HepG2 (cell line): Measurements from ENCODE around the gene AKAP1. TPM values are rescaled to one million over a fixed set of nuclear protein-coding genes. Genes with fewer than 3 reads are reported as not detected.

ENCODE experiments used
- GZF1 ChIP-seq: sonication (generic); formaldehyde crosslinking; IDR thresholded peaks from 2 replicates; pipeline ENCODE4 v1.5.1; 2020; ENCODE audit warnings: mild to moderate bottlenecking, missing genetic modification reagents
- KDM5B ChIP-seq: sonication (generic); formaldehyde crosslinking; IDR thresholded peaks from 2 replicates; pipeline ENCODE4 v1.4.0; 2020; ENCODE audit warnings: missing genetic modification reagents, mild to moderate bottlenecking, borderline replicate concordance
- KMT2B ChIP-seq: IDR thresholded peaks from 2 replicates; pipeline ENCODE4 v1.6.1; 2016; ENCODE audit warnings: missing genetic modification reagents, missing compliant biosample characterization
- MIER2 ChIP-seq: IDR thresholded peaks from 2 replicates; pipeline ENCODE4 v1.6.1; 2016; ENCODE audit warnings: missing biosample characterization, missing genetic modification reagents
- PAF1 ChIP-seq: IDR thresholded peaks from 2 replicates; pipeline ENCODE4 v1.6.1; 2016; ENCODE audit warnings: missing genetic modification reagents, missing compliant biosample characterization
- POLR2AphosphoS2 ChIP-seq: IDR thresholded peaks from 2 replicates; pipeline ENCODE4 v1.6.1; 2011; ENCODE audit warnings: low read depth, low read length, improper control_type of control experiment
- RFXANK ChIP-seq: IDR thresholded peaks from 2 replicates; pipeline ENCODE4 v1.6.1; 2016
- ZBTB7A ChIP-seq: sonication (generic); formaldehyde crosslinking; IDR thresholded peaks from 2 replicates; pipeline ENCODE4 v1.8.0; 2022; ENCODE audit warnings: mild to moderate bottlenecking, missing genetic modification reagents
- ZNF10 ChIP-seq: sonication (generic); formaldehyde crosslinking; IDR thresholded peaks from 2 replicates; pipeline ENCODE4 v1.4.0; 2020; ENCODE audit warnings: mild to moderate bottlenecking, low read depth, missing genetic modification reagents, borderline replicate concordance
- ZNF12 ChIP-seq: sonication (generic); formaldehyde crosslinking; IDR thresholded peaks from 2 replicates; pipeline ENCODE4 v1.5.0; 2020; ENCODE audit warnings: missing genetic modification reagents
- ZNF292 ChIP-seq: sonication (generic); formaldehyde crosslinking; IDR thresholded peaks from 2 replicates; pipeline ENCODE4 v1.8.1; 2022; ENCODE audit warnings: mild to moderate bottlenecking, low read depth, missing genetic modification reagents, borderline replicate concordance
- ZNF367 ChIP-seq: sonication (generic); formaldehyde crosslinking; IDR thresholded peaks from 2 replicates; pipeline ENCODE4 v1.4.0; 2020; ENCODE audit warnings: missing genetic modification reagents, borderline replicate concordance
- ZNF772 ChIP-seq: sonication (generic); formaldehyde crosslinking; IDR thresholded peaks from 2 replicates; pipeline ENCODE4 v1.5.0; 2020; ENCODE audit warnings: mild to moderate bottlenecking, missing genetic modification reagents
- ZSCAN21 ChIP-seq: sonication (generic); formaldehyde crosslinking; IDR thresholded peaks from 2 replicates; pipeline ENCODE4 v1.8.0; 2022; ENCODE audit warnings: mild to moderate bottlenecking, missing genetic modification reagents, moderate library complexity, borderline replicate concordance
- ZSCAN30 ChIP-seq: sonication (generic); formaldehyde crosslinking; IDR thresholded peaks from 2 replicates; pipeline ENCODE4 v1.5.0; 2020; ENCODE audit warnings: mild to moderate bottlenecking, missing genetic modification reagents
- polyA plus RNA-seq, 8 experiments: library from polyadenylated mRNA; depleted of rRNA in 3 of 8; stranded (reverse) in 7 of 8; unstranded in 1 of 8; fragments of >200 nt; fragmentation: Illumina TruSeq in 4 of 8; extraction: Trizol in 4 of 8; gene quantifications; 2 replicates each; pipeline versions ENCODE4 v1.2.1 to v1.2.3, GENCODE V29; 2011 to 2016; ENCODE audit warnings: low read depth in 4 of 8, missing spikeins in 1 of 8, mixed read lengths in 1 of 8; ENCODE audit not compliant: insufficient read depth in 1 of 8
- total RNA-seq, 5 experiments: library from RNA; depleted of rRNA; stranded (reverse); fragments of >200 nt; fragmentation: Illumina TruSeq; extraction: Trizol; gene quantifications; 2 replicates each; pipeline ENCODE4 v1.2.3, GENCODE V29; 2016; ENCODE audit warnings: low read depth in 1 of 5
- TF ChIP-seq, protein P1 (sequence below): sonication (generic); formaldehyde crosslinking; IDR thresholded peaks from 2 replicates; pipeline ENCODE4 v1.4.0; 2020; ENCODE audit warnings: missing genetic modification reagents, mild to moderate bottlenecking, borderline replicate concordance
- TF ChIP-seq, protein P2 (sequence below): sonication (generic); formaldehyde crosslinking; IDR thresholded peaks from 2 replicates; pipeline ENCODE4 v1.4.0; 2020; ENCODE audit warnings: mild to moderate bottlenecking, missing genetic modification reagents
- TF ChIP-seq, protein P3 (sequence below), 2 experiments: sonication (generic) in 1 of 2; formaldehyde crosslinking in 1 of 2; IDR thresholded peaks; 2 replicates each; pipeline versions ENCODE4 v1.6.1 to v1.9.0; 2014 to 2022; ENCODE audit warnings: antibody characterized with exemption in 1 of 2, borderline replicate concordance in 1 of 2, inconsistent platforms in 1 of 2, low read depth in 1 of 2, missing genetic modification reagents in 1 of 2
- TF ChIP-seq, protein P4 (sequence below): sonication (generic); formaldehyde crosslinking; IDR thresholded peaks from 2 replicates; pipeline ENCODE4 v1.5.0; 2020; ENCODE audit warnings: mild to moderate bottlenecking, missing genetic modification reagents

Gene AKAP1
- total and polyA plus RNA-seq, 2 of the 13 experiments (the other 11 are each of a cell fraction or from before 2014, with no cell fraction given), result 101 to 131 TPM

DNA sequence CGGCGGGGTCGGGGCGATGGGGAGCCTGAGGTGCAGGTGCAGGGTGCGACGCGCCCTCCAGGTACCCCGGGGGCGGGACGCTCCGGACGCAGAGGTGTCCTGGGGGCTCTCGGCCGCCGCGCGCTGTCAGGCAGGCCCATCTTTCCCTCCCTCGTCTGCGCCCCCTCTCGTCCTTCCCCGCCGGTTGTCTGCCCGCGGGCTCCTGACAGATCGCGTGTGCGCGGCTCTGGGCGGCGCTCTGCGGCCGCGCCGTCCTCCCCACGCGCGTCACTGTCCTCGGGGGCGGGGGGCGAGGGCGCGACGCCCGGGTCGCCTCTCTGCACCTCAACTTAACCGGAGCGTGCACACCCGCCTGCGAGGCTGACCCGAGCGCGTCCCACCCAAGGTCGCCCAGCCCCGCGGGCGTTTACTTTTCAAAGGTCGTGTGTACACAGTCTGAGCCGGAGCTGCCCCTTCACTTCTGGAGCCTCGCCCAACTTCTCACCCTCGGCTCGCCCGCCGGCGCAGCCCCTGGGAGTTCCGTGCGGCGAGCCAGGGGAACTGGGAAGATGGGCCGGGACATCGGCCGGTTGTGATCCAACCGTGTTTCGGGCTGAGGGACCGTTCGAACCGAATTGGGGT lies 512 bp downstream of the AKAP1 start (continued):
- TF ChIP-seq, protein P1, sequence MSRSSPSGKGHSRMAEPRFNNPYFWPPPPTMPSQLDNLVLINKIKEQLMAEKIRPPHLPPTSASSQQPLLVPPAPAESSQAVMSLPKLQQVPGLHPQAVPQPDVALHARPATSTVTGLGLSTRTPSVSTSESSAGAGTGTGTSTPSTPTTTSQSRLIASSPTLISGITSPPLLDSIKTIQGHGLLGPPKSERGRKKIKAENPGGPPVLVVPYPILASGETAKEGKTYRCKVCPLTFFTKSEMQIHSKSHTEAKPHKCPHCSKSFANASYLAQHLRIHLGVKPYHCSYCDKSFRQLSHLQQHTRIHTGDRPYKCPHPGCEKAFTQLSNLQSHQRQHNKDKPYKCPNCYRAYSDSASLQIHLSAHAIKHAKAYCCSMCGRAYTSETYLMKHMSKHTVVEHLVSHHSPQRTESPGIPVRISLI (CRISPR knock-in tag), result peak; percentile 37; the same call in 1 of the 2 replicates
- TF ChIP-seq, protein P2, sequence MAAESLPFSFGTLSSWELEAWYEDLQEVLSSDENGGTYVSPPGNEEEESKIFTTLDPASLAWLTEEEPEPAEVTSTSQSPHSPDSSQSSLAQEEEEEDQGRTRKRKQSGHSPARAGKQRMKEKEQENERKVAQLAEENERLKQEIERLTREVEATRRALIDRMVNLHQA (CRISPR knock-in tag), result peak; percentile 64; the same call in 1 of the 2 replicates
- TF ChIP-seq ZBTB7A (CRISPR knock-in tag) (peak; percentile 89), ZSCAN21 (peak; percentile 76), RFXANK (CRISPR knock-in tag) (no peak), ZNF772 (CRISPR knock-in tag) (peak; percentile 99), KMT2B (peak; percentile 46; the same call in 1 of the 2 replicates), GZF1 (CRISPR knock-in tag) (0 out of 2 replicates have a peak, but pooled peaks have one; percentile 32), ZNF12 (no peak; the same call in 1 of the 2 replicates), POLR2AphosphoS2 (peak; percentile 31; the same call in 1 of the 2 replicates), ZNF292 (CRISPR knock-in tag) (peak; percentile 35), KDM5B (CRISPR knock-in tag) (peak; percentile 99), ZNF10 (CRISPR knock-in tag) (no peak), PAF1 (CRISPR knock-in tag) (no peak), ZSCAN30 (CRISPR knock-in tag) (peak; percentile 80; the same call in 1 of the 2 replicates), ZNF367 (CRISPR knock-in tag) (0 out of 2 replicates have a peak, but pooled peaks have one; percentile 11), MIER2 (0 out of 2 replicates have a peak, but pooled peaks have one; percentile 27)
- TF ChIP-seq, protein P3, sequence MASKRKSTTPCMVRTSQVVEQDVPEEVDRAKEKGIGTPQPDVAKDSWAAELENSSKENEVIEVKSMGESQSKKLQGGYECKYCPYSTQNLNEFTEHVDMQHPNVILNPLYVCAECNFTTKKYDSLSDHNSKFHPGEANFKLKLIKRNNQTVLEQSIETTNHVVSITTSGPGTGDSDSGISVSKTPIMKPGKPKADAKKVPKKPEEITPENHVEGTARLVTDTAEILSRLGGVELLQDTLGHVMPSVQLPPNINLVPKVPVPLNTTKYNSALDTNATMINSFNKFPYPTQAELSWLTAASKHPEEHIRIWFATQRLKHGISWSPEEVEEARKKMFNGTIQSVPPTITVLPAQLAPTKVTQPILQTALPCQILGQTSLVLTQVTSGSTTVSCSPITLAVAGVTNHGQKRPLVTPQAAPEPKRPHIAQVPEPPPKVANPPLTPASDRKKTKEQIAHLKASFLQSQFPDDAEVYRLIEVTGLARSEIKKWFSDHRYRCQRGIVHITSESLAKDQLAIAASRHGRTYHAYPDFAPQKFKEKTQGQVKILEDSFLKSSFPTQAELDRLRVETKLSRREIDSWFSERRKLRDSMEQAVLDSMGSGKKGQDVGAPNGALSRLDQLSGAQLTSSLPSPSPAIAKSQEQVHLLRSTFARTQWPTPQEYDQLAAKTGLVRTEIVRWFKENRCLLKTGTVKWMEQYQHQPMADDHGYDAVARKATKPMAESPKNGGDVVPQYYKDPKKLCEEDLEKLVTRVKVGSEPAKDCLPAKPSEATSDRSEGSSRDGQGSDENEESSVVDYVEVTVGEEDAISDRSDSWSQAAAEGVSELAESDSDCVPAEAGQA (IDR thresholded peaks at IDR 0.05; ENCODE audit: low read depth), result no peak; the same call in none of the 2 replicates
- TF ChIP-seq, protein P3 (CRISPR knock-in tag; IDR thresholded peaks at IDR 0.05; ENCODE audit: borderline replicate concordance), result peak; percentile 11; the same call in 1 of the 2 replicates
- TF ChIP-seq, protein P4, sequence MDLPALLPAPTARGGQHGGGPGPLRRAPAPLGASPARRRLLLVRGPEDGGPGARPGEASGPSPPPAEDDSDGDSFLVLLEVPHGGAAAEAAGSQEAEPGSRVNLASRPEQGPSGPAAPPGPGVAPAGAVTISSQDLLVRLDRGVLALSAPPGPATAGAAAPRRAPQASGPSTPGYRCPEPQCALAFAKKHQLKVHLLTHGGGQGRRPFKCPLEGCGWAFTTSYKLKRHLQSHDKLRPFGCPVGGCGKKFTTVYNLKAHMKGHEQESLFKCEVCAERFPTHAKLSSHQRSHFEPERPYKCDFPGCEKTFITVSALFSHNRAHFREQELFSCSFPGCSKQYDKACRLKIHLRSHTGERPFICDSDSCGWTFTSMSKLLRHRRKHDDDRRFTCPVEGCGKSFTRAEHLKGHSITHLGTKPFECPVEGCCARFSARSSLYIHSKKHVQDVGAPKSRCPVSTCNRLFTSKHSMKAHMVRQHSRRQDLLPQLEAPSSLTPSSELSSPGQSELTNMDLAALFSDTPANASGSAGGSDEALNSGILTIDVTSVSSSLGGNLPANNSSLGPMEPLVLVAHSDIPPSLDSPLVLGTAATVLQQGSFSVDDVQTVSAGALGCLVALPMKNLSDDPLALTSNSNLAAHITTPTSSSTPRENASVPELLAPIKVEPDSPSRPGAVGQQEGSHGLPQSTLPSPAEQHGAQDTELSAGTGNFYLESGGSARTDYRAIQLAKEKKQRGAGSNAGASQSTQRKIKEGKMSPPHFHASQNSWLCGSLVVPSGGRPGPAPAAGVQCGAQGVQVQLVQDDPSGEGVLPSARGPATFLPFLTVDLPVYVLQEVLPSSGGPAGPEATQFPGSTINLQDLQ (CRISPR knock-in tag), result peak; percentile 30; the same call in 1 of the 2 replicates
